Esophagus squamous epithelium (tissue), 5 donors: ENCODE data around the gene ITPK1. TPM values are rescaled to one million over a fixed set of nuclear protein-coding genes. Genes with fewer than 3 reads are reported as not detected.

ENCODE experiments used
- DNase-seq: peaks from one replicate; lab custom pipeline; 2025; lab: John Stamatoyannopoulos, UW
- H3K27ac ChIP-seq, 4 donors: fragments of 200-600 bp; sonication (generic); one replicate each; pipeline ENCODE4 v1.5.1; 2016 to 2019; ENCODE audit warnings: mild to moderate bottlenecking in 1 of 4
- H3K27me3 ChIP-seq, 4 donors: fragments of 200-600 bp; sonication (generic); 1 replicate in 3 of 4; 2 replicates in 1 of 4; pipeline versions ENCODE4 v1.5.1 to v1.6.0; 2017 to 2021; ENCODE audit warnings: antibody characterized with exemption in 1 of 4
- H3K36me3 ChIP-seq, 3 donors: fragments of 200-600 bp; sonication (generic); one replicate each; pipeline ENCODE4 v1.5.1; 2016 to 2019
- H3K4me1 ChIP-seq, 3 donors: fragments of 200-600 bp; sonication (generic); one replicate each; pipeline ENCODE4 v1.5.1; 2017 to 2019
- H3K4me3 ChIP-seq, 4 donors: fragments of 200-600 bp; sonication (generic); 1 replicate in 3 of 4; 2 replicates in 1 of 4; pipeline ENCODE4 v1.5.1; 2016 to 2019; ENCODE audit warnings: mild to moderate bottlenecking in 2 of 4, moderate library complexity in 1 of 4
- H3K9me3 ChIP-seq, 3 donors: fragments of 200-600 bp; sonication (generic); one replicate each; pipeline ENCODE4 v1.5.1; 2016 to 2019
- POLR2A ChIP-seq, 4 donors: fragments of 450-650 bp; IDR thresholded peaks; one replicate each; pipeline ENCODE4 v1.6.1; 2017; ENCODE audit warnings: antibody characterized with exemption in 4 of 4, mild to moderate bottlenecking in 4 of 4, moderate library complexity in 3 of 4
- WGBS, 2 donors: methylation state at CpG; one replicate each; pipeline ENCODE4 v1.1.5; 2018; 5-methylcytosine and 5-hydroxymethylcytosine counted together
- intact Hi-C: fragments of 100-400 bp; cut with DNase I; formaldehyde crosslinking; loops from one replicate; pipeline ENCODE4 v1.15.0; 2022
- total RNA-seq, 4 donors: library from RNA; depleted of rRNA; stranded (reverse); fragments of >200 nt; gene quantifications; one replicate each; pipeline ENCODE4 v1.1.0, GENCODE V29; 2016
- TF ChIP-seq, protein P1 (sequence below), 6 experiments: fragments of 450-650 bp in 4 of 6; fragments of 200-600 bp in 2 of 6; sonication (generic) in 2 of 6; IDR thresholded peaks; one replicate each; pipeline ENCODE4 v1.5.1; 2016 to 2019; ENCODE audit warnings: antibody characterized with exemption in 6 of 6, mild to moderate bottlenecking in 4 of 6, moderate library complexity in 4 of 6
- donor health status: DM: yes; HTN: yes; CAD: no.

The ITPK1 gene
- total RNA-seq, 4 donors from 2014 or later: 14.2 to 34.5 (median 25.8) TPM

DNA sequence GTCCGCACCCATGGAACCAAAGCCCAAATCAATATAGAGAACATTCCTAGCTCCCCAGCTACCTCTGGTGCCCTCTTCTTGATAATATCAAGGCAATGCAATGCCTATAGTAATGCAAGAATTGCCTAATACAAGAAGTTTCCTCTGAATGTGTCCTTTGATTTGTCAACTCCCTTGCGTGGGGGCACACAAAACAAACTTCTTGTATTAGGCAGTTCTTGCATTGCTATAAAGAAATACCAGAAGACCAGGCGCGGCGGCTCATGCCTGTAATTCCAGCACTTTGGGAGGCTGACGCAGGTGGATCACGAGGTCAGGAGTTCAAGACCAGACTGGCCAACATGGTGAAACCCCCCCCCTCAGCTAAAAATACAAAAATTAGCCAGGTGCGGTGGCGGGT lies 10.4 kb upstream of the ITPK1 start:
- H3K4me3 ChIP-seq: no peak overlapping the region
- H3K27ac ChIP-seq: no peak overlapping the region
- H3K36me3 ChIP-seq: no peaks in the 10 kb centered on the region
- no peak for TF ChIP-seq POLR2A (IDR thresholded peaks at IDR 0.05)
- TF ChIP-seq, protein P1, sequence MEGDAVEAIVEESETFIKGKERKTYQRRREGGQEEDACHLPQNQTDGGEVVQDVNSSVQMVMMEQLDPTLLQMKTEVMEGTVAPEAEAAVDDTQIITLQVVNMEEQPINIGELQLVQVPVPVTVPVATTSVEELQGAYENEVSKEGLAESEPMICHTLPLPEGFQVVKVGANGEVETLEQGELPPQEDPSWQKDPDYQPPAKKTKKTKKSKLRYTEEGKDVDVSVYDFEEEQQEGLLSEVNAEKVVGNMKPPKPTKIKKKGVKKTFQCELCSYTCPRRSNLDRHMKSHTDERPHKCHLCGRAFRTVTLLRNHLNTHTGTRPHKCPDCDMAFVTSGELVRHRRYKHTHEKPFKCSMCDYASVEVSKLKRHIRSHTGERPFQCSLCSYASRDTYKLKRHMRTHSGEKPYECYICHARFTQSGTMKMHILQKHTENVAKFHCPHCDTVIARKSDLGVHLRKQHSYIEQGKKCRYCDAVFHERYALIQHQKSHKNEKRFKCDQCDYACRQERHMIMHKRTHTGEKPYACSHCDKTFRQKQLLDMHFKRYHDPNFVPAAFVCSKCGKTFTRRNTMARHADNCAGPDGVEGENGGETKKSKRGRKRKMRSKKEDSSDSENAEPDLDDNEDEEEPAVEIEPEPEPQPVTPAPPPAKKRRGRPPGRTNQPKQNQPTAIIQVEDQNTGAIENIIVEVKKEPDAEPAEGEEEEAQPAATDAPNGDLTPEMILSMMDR (IDR thresholded peaks at IDR 0.05): no peak
- no peak for DNase-seq
- H3K4me1 ChIP-seq: no peaks in the 10 kb centered on the region
- no peaks in the 10 kb centered on the region for H3K9me3 ChIP-seq
- intact Hi-C loops: no loop called here
- 89 to 100% methylated on average over 3 to 4 of the region's 9 CpGs for WGBS, 2 donors
- H3K27me3 ChIP-seq: no peaks in the 10 kb centered on the region

DNA sequence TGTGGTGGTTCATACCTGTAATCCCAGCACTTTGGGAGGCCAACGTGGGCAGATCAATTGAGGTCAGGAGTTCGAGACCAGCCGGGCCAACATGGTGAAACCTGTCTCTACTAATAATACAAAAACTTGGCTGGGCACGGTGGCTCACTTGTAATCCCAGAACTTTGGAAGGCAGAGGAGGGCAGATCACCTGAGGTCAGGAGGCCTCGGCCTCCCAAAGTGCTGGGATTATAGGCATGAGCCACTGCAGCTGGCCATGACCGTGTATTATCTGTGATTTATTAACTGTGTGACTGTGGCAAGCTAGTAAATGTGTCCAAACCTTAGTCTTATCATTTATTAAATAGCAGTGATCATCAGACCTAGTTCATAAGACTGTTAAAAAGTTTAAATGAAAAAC lies 7.1 kb upstream of the ITPK1 start:
- no peak for TF ChIP-seq POLR2A (IDR thresholded peaks at IDR 0.05)
- TF ChIP-seq, protein P1 (IDR thresholded peaks at IDR 0.05): no peak
- H3K4me1 ChIP-seq: no peaks in the 10 kb centered on the region
- no peak for DNase-seq
- no peaks in the 10 kb centered on the region for H3K27me3 ChIP-seq
- H3K27ac ChIP-seq: no peak overlapping the region
- H3K4me3 ChIP-seq: no peak overlapping the region
- no peaks in the 10 kb centered on the region for H3K36me3 ChIP-seq
- no peaks in the 10 kb centered on the region for H3K9me3 ChIP-seq
- intact Hi-C loops: no loop called here
- 73 to 76% methylated on average over 5 to 6 of the region's 6 CpGs for WGBS, 2 donors

DNA sequence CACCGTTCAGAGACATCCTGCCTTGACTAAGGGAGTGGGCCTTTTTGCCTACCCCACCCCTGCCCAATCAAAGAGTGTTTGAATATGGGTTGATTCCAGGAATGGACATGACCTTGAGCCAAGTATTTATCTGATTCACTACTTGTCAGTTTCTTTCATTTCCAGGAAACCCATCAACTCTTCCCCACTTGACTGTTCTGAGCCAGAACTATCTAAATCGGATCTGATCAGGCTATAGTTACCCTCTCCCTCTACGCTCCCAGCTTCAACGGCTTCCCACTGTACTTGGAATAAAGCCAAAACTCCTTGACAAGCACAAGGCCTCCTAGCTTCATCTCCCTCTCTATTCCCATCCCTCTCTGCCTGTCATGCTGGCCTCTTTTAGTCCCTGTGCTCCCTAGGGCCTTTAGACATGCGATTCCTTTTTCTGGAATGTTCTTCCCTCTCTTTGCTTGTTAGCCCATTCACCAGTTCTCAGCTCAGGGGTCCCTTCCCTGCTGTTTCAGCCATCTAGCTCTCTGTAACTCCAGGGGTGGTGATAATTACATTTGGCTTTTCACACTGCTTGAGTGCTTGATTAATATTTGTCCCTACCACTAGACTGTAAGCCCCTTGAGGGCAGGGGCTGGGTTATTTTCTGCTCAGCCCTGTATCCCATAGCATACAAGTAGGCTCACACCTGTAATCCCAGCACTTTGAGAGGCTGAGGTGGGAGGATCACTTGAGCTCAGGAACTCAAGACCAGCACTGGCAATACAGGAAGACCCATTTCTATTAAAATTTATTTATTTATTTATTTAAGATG lies 5.5 kb upstream of the ITPK1 start:
- DNase-seq: no peak
- WGBS, 2 donors: 60 to 61% methylated on average over 5 of the region's 5 CpGs
- Histone ChIP-seq H3K27ac (no peak overlapping the region), H3K27me3 (no peaks in the 10 kb centered on the region), H3K4me3 (no peak overlapping the region), H3K36me3 (no peaks in the 10 kb centered on the region), H3K9me3 (no peaks in the 10 kb centered on the region), H3K4me1 (peaks cover 5 to 8% (median 5%) of the 10 kb centered on the region in 3 donors)
- TF ChIP-seq POLR2A (IDR thresholded peaks at IDR 0.05): no peak
- TF ChIP-seq, protein P1 (IDR thresholded peaks at IDR 0.05): no peak
- intact Hi-C loops: no loop called here

DNA sequence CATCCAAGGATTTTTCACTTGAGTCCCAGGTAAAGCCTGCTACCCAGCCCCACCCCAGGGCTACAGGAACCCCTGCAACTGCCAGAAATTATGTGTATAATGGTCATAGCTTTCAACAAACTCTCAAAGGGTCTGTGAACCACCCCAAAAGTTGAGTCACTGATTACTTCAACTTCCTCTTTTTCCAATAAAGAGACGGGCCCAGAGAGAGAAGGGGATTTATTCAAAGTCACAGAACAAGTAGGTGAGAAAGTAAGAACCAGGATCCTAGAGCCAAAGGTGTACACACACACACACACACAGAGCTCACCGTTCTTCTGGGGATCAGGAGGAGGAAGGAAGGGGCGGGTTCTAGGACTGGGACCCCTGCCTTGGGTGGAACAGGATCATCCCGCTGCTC lies 4.8 kb upstream of the ITPK1 start:
- no peak overlapping the region for H3K4me3 ChIP-seq
- peaks cover 5 to 12% (median 5%) of the 10 kb centered on the region in 3 donors for H3K4me1 ChIP-seq
- H3K27me3 ChIP-seq: no peaks in the 10 kb centered on the region
- H3K9me3 ChIP-seq: no peaks in the 10 kb centered on the region
- H3K36me3 ChIP-seq: no peaks in the 10 kb centered on the region
- DNase-seq: no peak
- H3K27ac ChIP-seq: no peak overlapping the region
- TF ChIP-seq POLR2A (IDR thresholded peaks at IDR 0.05): no peak
- TF ChIP-seq, protein P1 (IDR thresholded peaks at IDR 0.05): no peak
- WGBS, 2 donors: 57 to 65% methylated on average over 4 of the region's 4 CpGs
- intact Hi-C loops: no loop called here

DNA sequence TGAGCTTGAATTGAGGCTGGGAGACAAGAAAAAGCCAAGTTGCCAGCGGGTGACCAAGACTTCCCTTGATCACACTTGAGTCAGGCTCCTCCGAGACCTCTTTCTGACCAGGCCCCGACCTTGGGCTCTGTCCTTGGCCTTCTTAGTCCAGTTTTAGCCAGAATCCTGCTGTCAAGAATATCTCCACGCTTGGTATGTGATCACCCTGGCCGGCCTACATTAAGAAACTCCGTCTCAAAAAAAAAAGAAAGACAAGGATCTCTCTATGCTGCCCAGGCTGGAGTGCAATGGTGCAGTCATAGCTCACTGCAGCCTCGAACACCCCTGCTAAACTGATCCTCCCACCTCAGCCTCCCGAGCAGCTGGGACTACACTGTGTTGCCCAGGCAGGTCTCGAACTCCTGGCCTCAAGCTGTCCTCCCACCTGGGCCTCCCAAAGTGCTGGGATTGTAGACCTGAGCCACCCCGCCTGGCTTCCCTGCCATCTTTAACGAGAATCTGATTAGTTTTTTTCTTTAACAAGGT lies 1.0 kb upstream of the ITPK1 start:
- 89 to 91% methylated on average over 7 to 11 of the region's 11 CpGs for WGBS, 2 donors
- intact Hi-C loops: no loop called here

More for the DNA sequence above, 1.0 kb upstream of the ITPK1 start:
- H3K36me3 ChIP-seq: no peaks in the 10 kb centered on the region
- H3K4me3 ChIP-seq: peak overlapping the region; percentile 57 to 92 (median 87)
- peak overlapping the region; percentile 88 to 100 (median 97) for H3K27ac ChIP-seq
- TF ChIP-seq, protein P1 (IDR thresholded peaks at IDR 0.05): no peak
- no peak for TF ChIP-seq POLR2A (IDR thresholded peaks at IDR 0.05)
- no peaks in the 10 kb centered on the region for H3K27me3 ChIP-seq
- DNase-seq: no peak
- peaks cover 20 to 44% (median 31%) of the 10 kb centered on the region in 3 donors for H3K4me1 ChIP-seq
- no peaks in the 10 kb centered on the region for H3K9me3 ChIP-seq
